Neural progenitor cell (in vitro differentiated cells): ENCODE results near the gene DNMT1. TPM values are rescaled to one million over a fixed set of nuclear protein-coding genes. Genes with fewer than 3 reads are reported as not detected.

ENCODE experiments used
- DNase-seq: peaks from one replicate; pipeline ENCODE4 v3.0.0-alpha.2; 2016; ENCODE audit warnings: low spot score
- H2AFZ ChIP-seq: fragments of 200-600 bp; sonication (generic); replicated peaks from 2 replicates; pipeline ENCODE4 v1.6.1; 2016; ENCODE audit warnings: antibody characterized with exemption
- H3F3A ChIP-seq: fragments of 200-600 bp; sonication (generic); 2 replicates; pipeline ENCODE4 v1.6.1; 2016; ENCODE audit warnings: antibody characterized with exemption, low read depth
- H3K27ac ChIP-seq: fragments of 200-600 bp; sonication (generic); 2 replicates; pipeline ENCODE4 v1.5.1; 2016; ENCODE audit warnings: mild to moderate bottlenecking
- H3K27me3 ChIP-seq: fragments of 200-600 bp; sonication (generic); 2 replicates; pipeline ENCODE4 v1.6.1; 2016; ENCODE audit warnings: mild to moderate bottlenecking, moderate library complexity
- H3K36me3 ChIP-seq: fragments of 200-600 bp; sonication (generic); 2 replicates; pipeline ENCODE4 v1.5.1; 2016
- H3K4me1 ChIP-seq: fragments of 200-600 bp; sonication (generic); 2 replicates; pipeline ENCODE4 v1.6.1; 2016; ENCODE audit warnings: mixed run types
- H3K4me2 ChIP-seq: fragments of 200-600 bp; sonication (generic); 2 replicates; pipeline ENCODE4 v1.6.1; 2016
- H3K4me3 ChIP-seq: fragments of 200-600 bp; sonication (generic); 2 replicates; pipeline ENCODE4 v1.5.1; 2016
- H3K79me2 ChIP-seq: fragments of 200-600 bp; sonication (generic); 2 replicates; pipeline ENCODE4 v1.6.1; 2016; ENCODE audit warnings: low read depth
- H3K9ac ChIP-seq: fragments of 200-600 bp; sonication (generic); 2 replicates; pipeline ENCODE4 v1.6.1; 2016
- H3K9me3 ChIP-seq: fragments of 200-600 bp; sonication (generic); 2 replicates; pipeline ENCODE4 v1.5.1; 2016; ENCODE audit warnings: low read depth
- H4K20me1 ChIP-seq: fragments of 200-600 bp; sonication (generic); 2 replicates; pipeline ENCODE4 v1.6.1; 2016; ENCODE audit warnings: low read depth
- H3K27ac Mint-ChIP-seq: 3 replicates; pipeline ENCODE4 v1.8.0; 2021; ENCODE audit warnings: mixed read lengths
- H3K27me3 Mint-ChIP-seq: 2 replicates; pipeline ENCODE4 v1.8.0; 2022; ENCODE audit warnings: low read depth, mild to moderate bottlenecking, inconsistent platforms, moderate library complexity, mixed read lengths; ENCODE audit not compliant: insufficient read depth
- H3K36me3 Mint-ChIP-seq: 3 replicates; pipeline ENCODE4 v1.8.0; 2021; ENCODE audit warnings: mixed read lengths
- H3K4me1 Mint-ChIP-seq: 3 replicates; pipeline ENCODE4 v1.8.0; 2021; ENCODE audit warnings: mixed read lengths
- H3K4me3 Mint-ChIP-seq: 3 replicates; pipeline ENCODE4 v1.8.0; 2021; ENCODE audit warnings: mild to moderate bottlenecking, moderate library complexity, mixed read lengths
- H3K9me3 Mint-ChIP-seq: 3 replicates; pipeline ENCODE4 v1.8.0; 2020; ENCODE audit warnings: mixed read lengths
- EZH2 ChIP-seq: fragments of 200-600 bp; sonication (generic); IDR thresholded peaks from 2 replicates; pipeline ENCODE4 v1.6.1; 2017; ENCODE audit warnings: antibody characterized with exemption, mild to moderate bottlenecking, moderate library complexity
- EZH2phosphoT487 ChIP-seq: fragments of 200-600 bp; sonication (generic); IDR thresholded peaks from 2 replicates; pipeline ENCODE4 v1.6.1; 2017; ENCODE audit warnings: antibody characterized with exemption
- total RNA-seq: library from RNA; depleted of rRNA; stranded (reverse); fragments of >200 nt; gene quantifications from 2 replicates; pipeline ENCODE4 v1.2.3, GENCODE V29; 2015; ENCODE audit warnings: low replicate concordance
- TF ChIP-seq, protein P1 (sequence below): fragments of 200-600 bp; sonication (generic); IDR thresholded peaks from 2 replicates; pipeline ENCODE4 v1.5.1; 2017; ENCODE audit warnings: antibody characterized with exemption, mild to moderate bottlenecking

The DNMT1 gene
- total RNA-seq, 1 donor from 2014 or later, result 203 TPM

DNA sequence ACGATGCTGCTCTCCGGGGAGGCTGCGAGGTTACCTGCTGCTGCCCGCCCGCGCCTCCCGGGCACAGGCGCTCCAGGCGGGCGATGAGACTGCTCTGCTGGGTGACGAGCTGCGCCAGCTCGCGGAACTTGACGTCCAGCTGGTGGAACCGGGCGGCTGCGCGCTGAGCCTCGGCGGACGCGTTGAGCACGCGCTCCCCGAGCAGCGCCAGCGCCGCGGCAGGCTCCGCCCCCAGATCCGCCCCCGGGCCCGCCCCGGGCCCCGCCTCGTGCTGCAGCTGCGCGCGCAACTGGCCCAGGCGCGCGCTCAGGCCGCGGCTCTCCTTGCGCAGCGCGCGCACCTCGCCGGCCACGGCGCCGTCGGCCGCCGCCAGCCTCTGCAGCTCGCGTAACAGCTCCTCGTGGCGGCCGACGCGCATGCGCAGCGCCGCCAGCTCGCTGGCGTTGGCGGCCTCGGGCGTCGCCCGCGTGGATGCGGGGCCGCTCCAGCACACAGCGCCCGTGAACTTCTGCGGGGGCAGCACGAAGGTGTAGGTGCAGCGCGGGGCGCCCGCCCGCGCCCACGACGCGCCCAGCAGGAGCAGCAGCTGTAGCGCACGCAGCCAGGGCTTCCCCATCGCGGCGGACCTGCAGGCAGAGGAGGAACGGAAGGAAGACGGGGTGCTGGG, 98.7 kb downstream of the DNMT1 start:
- H3K27ac ChIP-seq, result no peak overlapping the region
- H3K4me3 Mint-ChIP-seq, result peak overlapping the region; percentile 69
- H3K9ac ChIP-seq, result no peak overlapping the region
- H3K4me2 ChIP-seq, result peak overlapping the region; percentile 74
- DNase-seq, result peak; percentile 96
- peak overlapping the region; percentile 78 for H2AFZ ChIP-seq
- no peaks in the 10 kb centered on the region for H3F3A ChIP-seq
- H3K9me3 ChIP-seq, result no peaks in the 10 kb centered on the region
- peaks cover 2% of the 10 kb centered on the region for H3K9me3 Mint-ChIP-seq
- H3K27ac Mint-ChIP-seq, result no peak overlapping the region
- TF ChIP-seq EZH2 (no peak), EZH2phosphoT487 (no peak)
- TF ChIP-seq, protein P1, sequence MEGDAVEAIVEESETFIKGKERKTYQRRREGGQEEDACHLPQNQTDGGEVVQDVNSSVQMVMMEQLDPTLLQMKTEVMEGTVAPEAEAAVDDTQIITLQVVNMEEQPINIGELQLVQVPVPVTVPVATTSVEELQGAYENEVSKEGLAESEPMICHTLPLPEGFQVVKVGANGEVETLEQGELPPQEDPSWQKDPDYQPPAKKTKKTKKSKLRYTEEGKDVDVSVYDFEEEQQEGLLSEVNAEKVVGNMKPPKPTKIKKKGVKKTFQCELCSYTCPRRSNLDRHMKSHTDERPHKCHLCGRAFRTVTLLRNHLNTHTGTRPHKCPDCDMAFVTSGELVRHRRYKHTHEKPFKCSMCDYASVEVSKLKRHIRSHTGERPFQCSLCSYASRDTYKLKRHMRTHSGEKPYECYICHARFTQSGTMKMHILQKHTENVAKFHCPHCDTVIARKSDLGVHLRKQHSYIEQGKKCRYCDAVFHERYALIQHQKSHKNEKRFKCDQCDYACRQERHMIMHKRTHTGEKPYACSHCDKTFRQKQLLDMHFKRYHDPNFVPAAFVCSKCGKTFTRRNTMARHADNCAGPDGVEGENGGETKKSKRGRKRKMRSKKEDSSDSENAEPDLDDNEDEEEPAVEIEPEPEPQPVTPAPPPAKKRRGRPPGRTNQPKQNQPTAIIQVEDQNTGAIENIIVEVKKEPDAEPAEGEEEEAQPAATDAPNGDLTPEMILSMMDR, result no peak
- H4K20me1 ChIP-seq, result no peaks in the 10 kb centered on the region
- H3K36me3 Mint-ChIP-seq, result no peaks in the 10 kb centered on the region
- H3K4me1 ChIP-seq, result no peaks in the 10 kb centered on the region
- H3K79me2 ChIP-seq, result no peaks in the 10 kb centered on the region
- H3K4me3 ChIP-seq, result peak overlapping the region; percentile 29
- peaks cover 18% of the 10 kb centered on the region for H3K27me3 Mint-ChIP-seq
- no peaks in the 10 kb centered on the region for H3K36me3 ChIP-seq
- peaks cover 35% of the 10 kb centered on the region for H3K27me3 ChIP-seq
- H3K4me1 Mint-ChIP-seq, result peaks cover 5% of the 10 kb centered on the region

DNA sequence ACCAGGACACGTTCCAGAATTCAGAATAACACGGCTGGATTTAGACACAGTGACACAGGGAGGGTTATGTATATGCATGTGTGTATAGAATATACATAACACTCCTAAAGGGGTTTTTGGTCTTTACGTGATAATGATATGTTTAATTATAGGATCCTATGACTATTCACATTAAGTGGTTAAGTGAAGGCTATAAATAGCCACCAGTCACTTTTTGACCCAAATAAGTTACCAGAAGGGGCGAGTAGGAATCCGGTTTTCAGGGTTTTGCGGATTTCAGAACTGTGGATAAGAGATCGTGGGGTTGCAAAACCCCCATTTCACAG, 99.2 kb downstream of the DNMT1 start:
- H3K9ac ChIP-seq, result no peak overlapping the region
- no peak for DNase-seq
- no peaks in the 10 kb centered on the region for H3K9me3 ChIP-seq
- H3K27me3 ChIP-seq, result peaks cover 35% of the 10 kb centered on the region
- Mint-ChIP-seq H3K9me3 (peaks cover 2% of the 10 kb centered on the region), H3K27me3 (peaks cover 18% of the 10 kb centered on the region), H3K4me3 (peak overlapping the region; percentile 69), H3K36me3 (no peaks in the 10 kb centered on the region), H3K27ac (no peak overlapping the region), H3K4me1 (peaks cover 5% of the 10 kb centered on the region)
- no peaks in the 10 kb centered on the region for H3K4me1 ChIP-seq
- H3K4me3 ChIP-seq, result no peak overlapping the region
- no peak overlapping the region for H3K4me2 ChIP-seq
- no peaks in the 10 kb centered on the region for H3K79me2 ChIP-seq
- no peak overlapping the region for H3K27ac ChIP-seq
- H3K36me3 ChIP-seq, result no peaks in the 10 kb centered on the region
- TF ChIP-seq, protein P1, result no peak
- H3F3A ChIP-seq, result no peaks in the 10 kb centered on the region
- H2AFZ ChIP-seq, result no peak overlapping the region
- H4K20me1 ChIP-seq, result no peaks in the 10 kb centered on the region

GRCh38 chr19:10093295-10094186, 101.2 kb downstream of the DNMT1 start:
- peaks cover 35% of the 10 kb centered on the region for H3K27me3 ChIP-seq
- H3K4me3 Mint-ChIP-seq, result no peak overlapping the region
- no peaks in the 10 kb centered on the region for H3K4me1 Mint-ChIP-seq
- H3K9me3 ChIP-seq, result no peaks in the 10 kb centered on the region
- TF ChIP-seq EZH2phosphoT487 (no peak), EZH2 (no peak)
- TF ChIP-seq, protein P1, result no peak
- no peak for DNase-seq
- no peak overlapping the region for H3K27ac Mint-ChIP-seq
- H3K36me3 Mint-ChIP-seq, result no peaks in the 10 kb centered on the region
- H3K79me2 ChIP-seq, result no peaks in the 10 kb centered on the region
- no peak overlapping the region for H3K27ac ChIP-seq
- no peak overlapping the region for H3K4me3 ChIP-seq
- H3K27me3 Mint-ChIP-seq, result peaks cover 15% of the 10 kb centered on the region
- no peaks in the 10 kb centered on the region for H3F3A ChIP-seq
- peaks cover 4% of the 10 kb centered on the region for H3K9me3 Mint-ChIP-seq
- H3K4me2 ChIP-seq, result no peak overlapping the region
- no peak overlapping the region for H2AFZ ChIP-seq
- H4K20me1 ChIP-seq, result no peaks in the 10 kb centered on the region
- H3K36me3 ChIP-seq, result no peaks in the 10 kb centered on the region
- H3K9ac ChIP-seq, result no peak overlapping the region
- no peaks in the 10 kb centered on the region for H3K4me1 ChIP-seq
